Measurements from ENCODE around the gene PHF1. TPM values are rescaled to one million over a fixed set of nuclear protein-coding genes. Genes with fewer than 3 reads are reported as not detected.

PHF1 gene
- polyA plus RNA-seq, 1 donor from 2014 or later, result 102 TPM

DNA sequence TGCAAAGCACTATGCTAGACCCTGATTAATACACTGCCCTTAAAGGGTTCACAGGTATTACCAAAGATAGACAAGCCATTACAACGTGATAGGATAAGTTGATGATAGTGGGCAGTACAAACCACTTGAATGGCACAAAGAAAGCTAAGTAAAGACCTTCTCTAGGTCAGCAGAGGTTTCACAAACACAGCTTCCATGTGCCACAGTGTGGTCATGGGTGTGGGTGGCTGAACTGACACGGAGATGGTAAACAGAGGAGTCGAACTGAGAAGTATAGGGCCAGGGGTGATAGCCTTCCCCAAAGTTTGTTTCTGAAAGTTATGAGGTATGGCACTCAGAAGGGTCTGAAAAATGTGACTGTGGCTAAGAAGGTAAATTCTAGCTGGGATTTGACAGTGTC is 47.9 kb downstream of the PHF1 start:
- Histone ChIP-seq H3K27me3 (ENCODE audit: insufficient read depth, low read depth, low read length) (no peaks in the 10 kb centered on the region), H3K9ac (ENCODE audit: low read length) (no peak overlapping the region), H3K4me2 (ENCODE audit: low read length) (no peak overlapping the region), H2AFZ (ENCODE audit: low read depth, low read length) (no peak overlapping the region), H3K9me2 (ENCODE audit: insufficient read depth, low read length) (no peaks in the 10 kb centered on the region), H3K9me3 (ENCODE audit: low read length) (no peaks in the 10 kb centered on the region), H4K20me1 (ENCODE audit: insufficient read depth) (no peaks in the 10 kb centered on the region), H3F3A (ENCODE audit: insufficient read depth, low read length, poor library complexity, severe bottlenecking) (no peaks in the 10 kb centered on the region), H3K4me3 (ENCODE audit: low read length) (no peak overlapping the region), H3K79me2 (replicated peaks; ENCODE audit: insufficient read depth, low read length) (peaks cover 17% of the 10 kb centered on the region), H3K27ac (ENCODE audit: low read length) (no peak overlapping the region), H3K36me3 (ENCODE audit: insufficient read depth, low read length) (no peaks in the 10 kb centered on the region)
- no peak for TF ChIP-seq EZH2 (IDR thresholded peaks at IDR 0.05; ENCODE audit: borderline replicate concordance, insufficient read depth, low read length, poor library complexity, severe bottlenecking)
- TF ChIP-seq POLR2AphosphoS5 (IDR thresholded peaks at IDR 0.05), result no peak
- no peak for TF ChIP-seq RAD21 (conservative IDR thresholded peaks at IDR 0.05)
- no peak for TF ChIP-seq SMC3 (conservative IDR thresholded peaks at IDR 0.05; ENCODE audit: poor library complexity)
- TF ChIP-seq, protein P1, sequence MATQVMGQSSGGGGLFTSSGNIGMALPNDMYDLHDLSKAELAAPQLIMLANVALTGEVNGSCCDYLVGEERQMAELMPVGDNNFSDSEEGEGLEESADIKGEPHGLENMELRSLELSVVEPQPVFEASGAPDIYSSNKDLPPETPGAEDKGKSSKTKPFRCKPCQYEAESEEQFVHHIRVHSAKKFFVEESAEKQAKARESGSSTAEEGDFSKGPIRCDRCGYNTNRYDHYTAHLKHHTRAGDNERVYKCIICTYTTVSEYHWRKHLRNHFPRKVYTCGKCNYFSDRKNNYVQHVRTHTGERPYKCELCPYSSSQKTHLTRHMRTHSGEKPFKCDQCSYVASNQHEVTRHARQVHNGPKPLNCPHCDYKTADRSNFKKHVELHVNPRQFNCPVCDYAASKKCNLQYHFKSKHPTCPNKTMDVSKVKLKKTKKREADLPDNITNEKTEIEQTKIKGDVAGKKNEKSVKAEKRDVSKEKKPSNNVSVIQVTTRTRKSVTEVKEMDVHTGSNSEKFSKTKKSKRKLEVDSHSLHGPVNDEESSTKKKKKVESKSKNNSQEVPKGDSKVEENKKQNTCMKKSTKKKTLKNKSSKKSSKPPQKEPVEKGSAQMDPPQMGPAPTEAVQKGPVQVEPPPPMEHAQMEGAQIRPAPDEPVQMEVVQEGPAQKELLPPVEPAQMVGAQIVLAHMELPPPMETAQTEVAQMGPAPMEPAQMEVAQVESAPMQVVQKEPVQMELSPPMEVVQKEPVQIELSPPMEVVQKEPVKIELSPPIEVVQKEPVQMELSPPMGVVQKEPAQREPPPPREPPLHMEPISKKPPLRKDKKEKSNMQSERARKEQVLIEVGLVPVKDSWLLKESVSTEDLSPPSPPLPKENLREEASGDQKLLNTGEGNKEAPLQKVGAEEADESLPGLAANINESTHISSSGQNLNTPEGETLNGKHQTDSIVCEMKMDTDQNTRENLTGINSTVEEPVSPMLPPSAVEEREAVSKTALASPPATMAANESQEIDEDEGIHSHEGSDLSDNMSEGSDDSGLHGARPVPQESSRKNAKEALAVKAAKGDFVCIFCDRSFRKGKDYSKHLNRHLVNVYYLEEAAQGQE (IDR thresholded peaks at IDR 0.05; ENCODE audit: borderline replicate concordance), result no peak
- TF ChIP-seq, protein P2, sequence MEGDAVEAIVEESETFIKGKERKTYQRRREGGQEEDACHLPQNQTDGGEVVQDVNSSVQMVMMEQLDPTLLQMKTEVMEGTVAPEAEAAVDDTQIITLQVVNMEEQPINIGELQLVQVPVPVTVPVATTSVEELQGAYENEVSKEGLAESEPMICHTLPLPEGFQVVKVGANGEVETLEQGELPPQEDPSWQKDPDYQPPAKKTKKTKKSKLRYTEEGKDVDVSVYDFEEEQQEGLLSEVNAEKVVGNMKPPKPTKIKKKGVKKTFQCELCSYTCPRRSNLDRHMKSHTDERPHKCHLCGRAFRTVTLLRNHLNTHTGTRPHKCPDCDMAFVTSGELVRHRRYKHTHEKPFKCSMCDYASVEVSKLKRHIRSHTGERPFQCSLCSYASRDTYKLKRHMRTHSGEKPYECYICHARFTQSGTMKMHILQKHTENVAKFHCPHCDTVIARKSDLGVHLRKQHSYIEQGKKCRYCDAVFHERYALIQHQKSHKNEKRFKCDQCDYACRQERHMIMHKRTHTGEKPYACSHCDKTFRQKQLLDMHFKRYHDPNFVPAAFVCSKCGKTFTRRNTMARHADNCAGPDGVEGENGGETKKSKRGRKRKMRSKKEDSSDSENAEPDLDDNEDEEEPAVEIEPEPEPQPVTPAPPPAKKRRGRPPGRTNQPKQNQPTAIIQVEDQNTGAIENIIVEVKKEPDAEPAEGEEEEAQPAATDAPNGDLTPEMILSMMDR (IDR thresholded peaks at IDR 0.05; ENCODE audit: poor library complexity, severe bottlenecking), result no peak
- no peak for TF ChIP-seq MXI1 (conservative IDR thresholded peaks at IDR 0.05; ENCODE audit: poor library complexity, severe bottlenecking)
- no peak for TF ChIP-seq EP300 (conservative IDR thresholded peaks at IDR 0.05; ENCODE audit: poor library complexity, severe bottlenecking)
- no peak for TF ChIP-seq TAF1 (IDR thresholded peaks at IDR 0.05; ENCODE audit: low read depth)

DNA sequence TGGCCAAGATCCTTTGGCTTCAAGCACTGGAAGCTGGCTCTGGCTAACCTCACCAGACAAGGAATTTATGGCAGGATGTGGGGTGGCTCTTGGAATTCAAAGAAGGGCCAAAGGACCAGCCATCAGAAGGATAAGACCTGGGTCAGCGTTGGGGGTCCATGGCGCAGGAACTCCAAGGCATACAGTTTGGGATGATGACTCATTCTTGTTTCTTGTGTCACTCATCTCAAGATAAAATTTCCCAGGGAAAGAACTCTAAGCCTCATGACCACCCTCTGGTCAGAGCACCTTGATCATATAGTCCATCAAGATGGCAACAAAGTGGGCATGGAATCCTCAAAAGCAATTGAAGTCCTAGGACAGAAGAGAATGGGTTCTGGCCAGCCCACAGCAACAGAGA is 48.4 kb downstream of the PHF1 start:
- Histone ChIP-seq H3K9ac (ENCODE audit: low read length) (no peak overlapping the region), H3K27ac (ENCODE audit: low read length) (no peak overlapping the region), H3K27me3 (ENCODE audit: insufficient read depth, low read depth, low read length) (no peaks in the 10 kb centered on the region), H3K4me3 (ENCODE audit: low read length) (no peak overlapping the region), H3K36me3 (ENCODE audit: insufficient read depth, low read length) (no peaks in the 10 kb centered on the region), H2AFZ (ENCODE audit: low read depth, low read length) (no peak overlapping the region), H4K20me1 (ENCODE audit: insufficient read depth) (no peaks in the 10 kb centered on the region), H3K9me3 (ENCODE audit: low read length) (no peaks in the 10 kb centered on the region), H3K79me2 (replicated peaks; ENCODE audit: insufficient read depth, low read length) (peaks cover 15% of the 10 kb centered on the region), H3F3A (ENCODE audit: insufficient read depth, low read length, poor library complexity, severe bottlenecking) (no peaks in the 10 kb centered on the region), H3K9me2 (ENCODE audit: insufficient read depth, low read length) (no peaks in the 10 kb centered on the region), H3K4me2 (ENCODE audit: low read length) (no peak overlapping the region)
- TF ChIP-seq POLR2AphosphoS5 (IDR thresholded peaks at IDR 0.05) (no peak), EP300 (conservative IDR thresholded peaks at IDR 0.05; ENCODE audit: poor library complexity, severe bottlenecking) (no peak), TAF1 (IDR thresholded peaks at IDR 0.05; ENCODE audit: low read depth) (no peak), EZH2 (IDR thresholded peaks at IDR 0.05; ENCODE audit: borderline replicate concordance, insufficient read depth, low read length, poor library complexity, severe bottlenecking) (no peak), SMC3 (conservative IDR thresholded peaks at IDR 0.05; ENCODE audit: poor library complexity) (no peak)
- TF ChIP-seq, protein P1 (IDR thresholded peaks at IDR 0.05; ENCODE audit: borderline replicate concordance), result no peak
- TF ChIP-seq, protein P2 (IDR thresholded peaks at IDR 0.05; ENCODE audit: poor library complexity, severe bottlenecking), result no peak
